IPS-15b (cell line): ENCODE data around the gene RNASE1.
"Not testable (repeated sequence)": the region's sequence is repeated elsewhere in the genome, so short reads cannot be mapped to it uniquely, and the experiment has no call there.

Source experiments
- H3K27me3 ChIP-seq: one replicate; pipeline ENCODE4 v1.6.1; 2013; ENCODE audit warnings: low read length; ENCODE audit not compliant: control insufficient read depth, insufficient read depth
- H3K36me3 ChIP-seq: one replicate; pipeline ENCODE4 v1.6.1; 2013; ENCODE audit warnings: low read length; ENCODE audit not compliant: control insufficient read depth, insufficient read depth
- H3K4me1 ChIP-seq: one replicate; pipeline ENCODE4 v1.6.1; 2013; ENCODE audit warnings: mild to moderate bottlenecking, low read length; ENCODE audit not compliant: control insufficient read depth, insufficient read depth
- H3K4me3 ChIP-seq: one replicate; pipeline ENCODE4 v1.5.1; 2013; ENCODE audit warnings: low read depth, low read length
- H3K9ac ChIP-seq: one replicate; pipeline ENCODE4 v1.6.1; 2013; ENCODE audit warnings: low read depth, mild to moderate bottlenecking, low read length
- H3K9me3 ChIP-seq: one replicate; pipeline ENCODE4 v1.6.1; 2013; ENCODE audit warnings: mild to moderate bottlenecking, low read length; ENCODE audit not compliant: control insufficient read depth, insufficient read depth

Gene RNASE1

GRCh38 chr14:20802341-20803084 lies at the start of gene RNASE1:
Gene RNASE1, minus strand, starts transcription at chr14:20802844. Its CDS starts 776 bp downstream, at chr14:20802068.
- no peak within 1 kb of the TSS for H3K9ac ChIP-seq
- H3K27me3 ChIP-seq: no peaks in the 10 kb centered on the region
- H3K36me3 ChIP-seq: no peaks in the 10 kb centered on the region
- no peaks in the 10 kb centered on the region for H3K9me3 ChIP-seq
- H3K4me1 ChIP-seq: peaks cover 14% of the 10 kb centered on the region
- no peak within 1 kb of the TSS for H3K4me3 ChIP-seq

GRCh38 chr14:20848955-20849570 lies 46.4 kb upstream of the RNASE1 start:
- peaks cover 10% of the 10 kb centered on the region for H3K4me1 ChIP-seq

GRCh38 chr14:20848316-20848954 lies 45.8 kb upstream of the RNASE1 start:
- Histone ChIP-seq H3K36me3 (no peaks in the 10 kb centered on the region), H3K27me3 (no peaks in the 10 kb centered on the region), H3K4me3 (no peak overlapping the region), H3K9me3 (no peaks in the 10 kb centered on the region), H3K4me1 (peaks cover 10% of the 10 kb centered on the region), H3K9ac (no peak overlapping the region)

More at GRCh38 chr14:20848955-20849570, 46.4 kb upstream of the RNASE1 start:
- Histone ChIP-seq H3K9ac (no peak overlapping the region), H3K9me3 (no peaks in the 10 kb centered on the region), H3K36me3 (no peaks in the 10 kb centered on the region), H3K27me3 (no peaks in the 10 kb centered on the region), H3K4me3 (no peak overlapping the region)

GRCh38 chr14:20846560-20846959 lies 43.9 kb upstream of the RNASE1 start:
- H3K4me3 ChIP-seq: no peak overlapping the region
- H3K27me3 ChIP-seq: no peaks in the 10 kb centered on the region
- H3K9me3 ChIP-seq: no peaks in the 10 kb centered on the region
- H3K9ac ChIP-seq: no peak overlapping the region
- H3K36me3 ChIP-seq: no peaks in the 10 kb centered on the region
- peaks cover 10% of the 10 kb centered on the region for H3K4me1 ChIP-seq

GRCh38 chr14:20841096-20841495 lies 38.5 kb upstream of the RNASE1 start:
- Histone ChIP-seq H3K36me3 (no peaks in the 10 kb centered on the region), H3K27me3 (no peaks in the 10 kb centered on the region), H3K4me1 (no peaks in the 10 kb centered on the region), H3K4me3 (no peak overlapping the region), H3K9ac (no peak overlapping the region), H3K9me3 (no peaks in the 10 kb centered on the region)

- no peaks in the 10 kb centered on the region for H3K9me3 ChIP-seq
- no peaks in the 10 kb centered on the region for H3K4me1 ChIP-seq
- H3K9ac ChIP-seq: no peak overlapping the region
- H3K36me3 ChIP-seq: no peaks in the 10 kb centered on the region
- no peaks in the 10 kb centered on the region for H3K27me3 ChIP-seq
- H3K4me3 ChIP-seq: no peak overlapping the region
Measured at GRCh38 chr14:20837831-20838230, 35.2 kb upstream of the RNASE1 start.

- no peaks in the 10 kb centered on the region for H3K9me3 ChIP-seq
Measured at GRCh38 chr14:20836668-20837338, 34.2 kb upstream of the RNASE1 start.

GRCh38 chr14:20834899-20835298 lies 32.3 kb upstream of the RNASE1 start:
- H3K27me3 ChIP-seq: no peaks in the 10 kb centered on the region
- no peak overlapping the region for H3K4me3 ChIP-seq

More at GRCh38 chr14:20836668-20837338, 34.2 kb upstream of the RNASE1 start:
- H3K27me3 ChIP-seq: no peaks in the 10 kb centered on the region
- no peaks in the 10 kb centered on the region for H3K36me3 ChIP-seq
- no peaks in the 10 kb centered on the region for H3K4me1 ChIP-seq
- no peak overlapping the region for H3K9ac ChIP-seq
- H3K4me3 ChIP-seq: no peak overlapping the region

GRCh38 chr14:20830831-20831230 lies 28.2 kb upstream of the RNASE1 start:
- Histone ChIP-seq H3K4me1 (no peaks in the 10 kb centered on the region), H3K36me3 (no peaks in the 10 kb centered on the region), H3K9me3 (peaks cover 4% of the 10 kb centered on the region), H3K9ac (no peak overlapping the region), H3K4me3 (no peak overlapping the region), H3K27me3 (no peaks in the 10 kb centered on the region)

More at GRCh38 chr14:20834899-20835298, 32.3 kb upstream of the RNASE1 start:
- Histone ChIP-seq H3K9ac (no peak overlapping the region), H3K9me3 (no peaks in the 10 kb centered on the region), H3K36me3 (no peaks in the 10 kb centered on the region), H3K4me1 (no peaks in the 10 kb centered on the region)

GRCh38 chr14:20828024-20828694 lies 25.5 kb upstream of the RNASE1 start:
- not testable (repeated sequence) for H3K9me3 ChIP-seq, H3K9ac ChIP-seq, H3K36me3 ChIP-seq, H3K27me3 ChIP-seq, H3K4me3 ChIP-seq, H3K4me1 ChIP-seq

- no peak overlapping the region for H3K9ac ChIP-seq
- H3K36me3 ChIP-seq: no peaks in the 10 kb centered on the region
- H3K4me3 ChIP-seq: peak overlapping the region; percentile 13
- no peaks in the 10 kb centered on the region for H3K27me3 ChIP-seq
- H3K4me1 ChIP-seq: no peaks in the 10 kb centered on the region
- H3K9me3 ChIP-seq: peaks cover 4% of the 10 kb centered on the region
Measured at GRCh38 chr14:20827326-20827725, 24.7 kb upstream of the RNASE1 start.
